Psoas muscle (tissue), 8 donors: ENCODE results near the gene PLD6. TPM values are rescaled to one million over a fixed set of nuclear protein-coding genes. Genes with fewer than 3 reads are reported as not detected.

Experiments
- ATAC-seq, 4 donors: fragments of 200-7000 bp; cut with Tn5 transposase; one replicate each; pipeline ENCODE4 v1.9.1; 2020; ENCODE audit warnings: moderate library complexity in 3 of 4, mild to moderate bottlenecking in 2 of 4
- DNase-seq, 2 donors: peaks; one replicate each; pipeline ENCODE4 v3.0.0-alpha.2; 2020
- H3K27ac ChIP-seq: fragments of 200-600 bp; one replicate; pipeline ENCODE4 v1.8.0; 2022
- H3K27me3 ChIP-seq, 3 donors: fragments of 200-600 bp in 1 of 3; one replicate each; pipeline versions ENCODE4 v1.6.1 to v1.8.0; 2013 to 2022; ENCODE audit warnings: low read length in 2 of 3, mild to moderate bottlenecking in 2 of 3, moderate library complexity in 1 of 3; ENCODE audit not compliant: insufficient read depth in 3 of 3
- H3K36me3 ChIP-seq, 2 donors: fragments of 200-600 bp in 1 of 2; one replicate each; pipeline versions ENCODE4 v1.6.1 to v1.8.0; 2013 to 2022; ENCODE audit warnings: low read depth in 1 of 2, mild to moderate bottlenecking in 1 of 2, moderate library complexity in 1 of 2; ENCODE audit not compliant: insufficient read depth in 1 of 2
- H3K4me1 ChIP-seq: fragments of 200-600 bp; one replicate; pipeline ENCODE4 v1.8.0; 2022
- H3K4me3 ChIP-seq: fragments of 200-600 bp; one replicate; pipeline ENCODE4 v1.8.0; 2022; ENCODE audit warnings: mild to moderate bottlenecking
- H3K9me3 ChIP-seq: fragments of 200-600 bp; one replicate; pipeline ENCODE4 v1.8.0; 2022
- CTCF ChIP-seq: fragments of 200-600 bp; IDR thresholded peaks from one replicate; pipeline ENCODE4 v1.8.0; 2022; ENCODE audit warnings: antibody characterized with exemption
- WGBS, 3 donors: extraction: QIAGEN DNeasy Blood & Tissue Kit; methylation state at CpG; one replicate each; pipeline versions ENCODE4 v1.1.6 to v1.1.7; 2013; 5-methylcytosine and 5-hydroxymethylcytosine counted together
- intact Hi-C, 2 donors: fragments of 100-400 bp; cut with DNase I; formaldehyde crosslinking; loops; one replicate each; pipeline versions ENCODE4 v1.11.0 to v1.14.2; 2022
- polyA plus RNA-seq, 3 donors: library from polyadenylated mRNA; stranded (reverse); fragments of 200-250 nt; gene quantifications; one replicate each; pipeline ENCODE4 v1.2.3, GENCODE V29; 2013
- total RNA-seq, 4 donors: library from RNA; stranded (reverse); fragmentation: NEBNext Ultra II Directional in 2 of 4; extraction: Animal tissue kit (Norgen Biotek cat#: 25700) in 2 of 4; gene quantifications; one replicate each; pipeline versions ENCODE4 v1.2.1 to v1.2.4, GENCODE V29; 2021 to 2023
- donor health status: healthy with polysubstance abuse.
- donor health status: DM: no; HTN: no; CAD: no; lungs with moderate emphysema.
- donor health status: Bipolar disorder and iron deficiency.
- donor health status: healthy.
- donor health status: DM: yes; HTN: yes; CAD: no.
- donor health status: DM: no; HTN: no; CAD: no.
- donor health status: DM: no; HTN: no; CAD: no.
- donor health status: DM: yes; HTN: yes; CAD: no.

PLD6 gene
- total and polyA plus RNA-seq, 7 donors: 0.84 to 5.4 (median 2.5) TPM

DNA sequence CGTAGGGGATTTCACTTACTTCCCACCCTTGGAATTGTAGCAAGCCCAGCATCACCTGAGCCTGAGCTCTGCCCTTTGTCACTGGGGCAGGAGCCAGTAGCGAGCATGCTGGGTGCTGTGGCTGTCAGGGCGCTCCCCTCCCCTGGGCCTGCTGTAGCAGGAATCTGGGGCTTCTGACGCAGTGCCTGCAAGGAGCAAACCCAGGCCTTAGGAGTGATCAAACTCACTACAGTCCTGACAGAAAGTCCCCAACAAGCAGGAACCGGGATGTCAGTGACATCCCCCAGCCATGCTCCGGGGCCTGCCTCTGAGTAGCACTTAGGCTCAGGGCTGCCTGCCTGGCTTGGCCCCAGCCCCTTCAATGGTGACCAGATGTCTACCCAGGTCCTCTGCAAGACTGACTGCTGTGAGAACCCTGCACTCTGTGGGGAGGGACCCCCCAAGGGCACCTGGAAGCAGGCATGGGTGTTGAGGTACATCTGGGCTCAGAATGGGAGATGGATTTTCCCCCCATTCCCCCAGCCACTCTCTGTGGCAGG is 23.5 kb downstream of the PLD6 start:
- 89 to 91% (median 90%) methylated on average over 6 of the region's 6 CpGs for WGBS, 3 donors
- no peak for TF ChIP-seq CTCF
- H3K27me3 ChIP-seq: no peaks in the 10 kb centered on the region
- intact Hi-C loops: loop anchor here in 1 of 2 donors (10.0 kb wide), 1 partner anchor 178 kb away; no protein-coding TSS in a partner anchor
- peaks cover 14 to 100% of the 10 kb centered on the region in 2 donors for H3K36me3 ChIP-seq
- no peaks in the 10 kb centered on the region for H3K9me3 ChIP-seq
- H3K4me1 ChIP-seq: no peaks in the 10 kb centered on the region
- DNase-seq: no peak
- H3K4me3 ChIP-seq: no peak overlapping the region
- H3K27ac ChIP-seq: no peak overlapping the region
- ATAC-seq: no peak

GRCh38 chr17:17181666-17182597 is 24.2 kb downstream of the PLD6 start:
- Histone ChIP-seq H3K4me1 (no peaks in the 10 kb centered on the region), H3K27me3 (no peaks in the 10 kb centered on the region), H3K4me3 (no peak overlapping the region), H3K36me3 (peaks cover 14 to 100% of the 10 kb centered on the region in 2 donors), H3K27ac (no peak overlapping the region), H3K9me3 (no peaks in the 10 kb centered on the region)
- ATAC-seq (no peak), DNase-seq (no peak)
- TF ChIP-seq CTCF: no peak
- intact Hi-C loops: loop anchor here in 1 of 2 donors (10.0 kb wide), 1 partner anchor 177 kb away; no protein-coding TSS in a partner anchor
- WGBS, 3 donors: 77 to 81% (median 79%) methylated on average over 15 of the region's 15 CpGs

- no peak overlapping the region for H3K27ac ChIP-seq
- intact Hi-C loops: loop anchor here in 1 of 2 donors (10.0 kb wide), 1 partner anchor 176 kb away; no protein-coding TSS in a partner anchor
- peak in 2 of 4 donors; percentile 16 to 18 for ATAC-seq
- WGBS, 3 donors: 68 to 79% (median 71%) methylated on average over 13 of the region's 13 CpGs
- peaks cover 14 to 100% of the 10 kb centered on the region in 2 donors for H3K36me3 ChIP-seq
- DNase-seq: no peak
- no peaks in the 10 kb centered on the region for H3K4me1 ChIP-seq
- H3K4me3 ChIP-seq: no peak overlapping the region
- no peaks in the 10 kb centered on the region for H3K27me3 ChIP-seq
- H3K9me3 ChIP-seq: no peaks in the 10 kb centered on the region
- no peak for TF ChIP-seq CTCF
Measured at GRCh38 chr17:17180741-17181525, 25.2 kb downstream of the PLD6 start.

DNA sequence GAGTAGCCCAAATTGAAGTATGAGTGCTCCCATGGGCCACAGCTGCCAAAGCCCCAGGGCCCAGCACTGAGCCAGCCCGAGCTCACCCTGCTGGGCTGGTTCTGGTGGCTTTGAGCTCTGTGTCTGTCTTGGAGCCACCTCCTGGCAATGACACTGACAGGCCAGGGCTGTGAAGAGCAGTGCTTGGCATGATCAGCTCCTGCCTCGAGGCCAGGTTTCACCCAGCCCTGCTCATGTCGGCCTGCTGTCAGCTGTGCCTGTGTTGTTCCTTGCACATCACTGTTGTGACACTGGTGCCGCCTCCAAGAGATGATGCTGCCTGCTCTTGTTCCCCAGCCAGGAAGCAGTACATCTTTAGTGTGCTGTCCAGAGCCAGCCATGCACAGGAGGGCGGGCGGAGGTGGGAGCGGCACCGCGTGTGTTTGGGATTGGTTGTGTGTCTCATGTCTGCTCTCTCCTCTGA is 26.0 kb downstream of the PLD6 start:
- ATAC-seq (peak; percentile 45 to 82 (median 73)), DNase-seq (peak in 1 of 2 donors; percentile 72)
- intact Hi-C loops: loop anchor here in 1 of 2 donors (10.0 kb wide), 1 partner anchor 175 kb away; no protein-coding TSS in a partner anchor
- no peak for TF ChIP-seq CTCF
- 66 to 78% (median 66%) methylated on average over 9 of the region's 9 CpGs for WGBS, 3 donors
- H3K4me3 ChIP-seq: no peak overlapping the region
- H3K27me3 ChIP-seq: no peaks in the 10 kb centered on the region
- H3K36me3 ChIP-seq: peaks cover 14 to 100% of the 10 kb centered on the region in 2 donors
- peak overlapping the region; percentile 70 for H3K27ac ChIP-seq
- no peaks in the 10 kb centered on the region for H3K9me3 ChIP-seq
- no peaks in the 10 kb centered on the region for H3K4me1 ChIP-seq
